Coronary artery (tissue), 2 donors: ENCODE data around the gene GPS2.
"Not testable (repeated sequence)": the region's sequence is repeated elsewhere in the genome, so short reads cannot be mapped to it uniquely, and the experiment has no call there.

Experiments used
- DNase-seq: peaks from one replicate; pipeline ENCODE4 v3.0.0-alpha.2; 2017; ENCODE audit warnings: low spot score
- H3K27ac ChIP-seq, 2 donors: fragments of 200-600 bp; sonication (generic); one replicate each; pipeline ENCODE4 v1.5.1; 2016 to 2019
- H3K4me3 ChIP-seq: fragments of 200-600 bp; sonication (generic); 2 replicates; pipeline ENCODE4 v1.5.1; 2016; ENCODE audit warnings: mild to moderate bottlenecking, moderate library complexity
- TF ChIP-seq, protein P1 (sequence below): fragments of 200-600 bp; sonication (generic); IDR thresholded peaks from one replicate; pipeline ENCODE4 v1.5.1; 2019; ENCODE audit warnings: antibody characterized with exemption

GPS2 gene

GRCh38 chr17:7348478-7349242 lies 33.5 kb upstream of the GPS2 start:
- Histone ChIP-seq H3K4me3 (no peak overlapping the region), H3K27ac (no peak overlapping the region)
- TF ChIP-seq, protein P1, sequence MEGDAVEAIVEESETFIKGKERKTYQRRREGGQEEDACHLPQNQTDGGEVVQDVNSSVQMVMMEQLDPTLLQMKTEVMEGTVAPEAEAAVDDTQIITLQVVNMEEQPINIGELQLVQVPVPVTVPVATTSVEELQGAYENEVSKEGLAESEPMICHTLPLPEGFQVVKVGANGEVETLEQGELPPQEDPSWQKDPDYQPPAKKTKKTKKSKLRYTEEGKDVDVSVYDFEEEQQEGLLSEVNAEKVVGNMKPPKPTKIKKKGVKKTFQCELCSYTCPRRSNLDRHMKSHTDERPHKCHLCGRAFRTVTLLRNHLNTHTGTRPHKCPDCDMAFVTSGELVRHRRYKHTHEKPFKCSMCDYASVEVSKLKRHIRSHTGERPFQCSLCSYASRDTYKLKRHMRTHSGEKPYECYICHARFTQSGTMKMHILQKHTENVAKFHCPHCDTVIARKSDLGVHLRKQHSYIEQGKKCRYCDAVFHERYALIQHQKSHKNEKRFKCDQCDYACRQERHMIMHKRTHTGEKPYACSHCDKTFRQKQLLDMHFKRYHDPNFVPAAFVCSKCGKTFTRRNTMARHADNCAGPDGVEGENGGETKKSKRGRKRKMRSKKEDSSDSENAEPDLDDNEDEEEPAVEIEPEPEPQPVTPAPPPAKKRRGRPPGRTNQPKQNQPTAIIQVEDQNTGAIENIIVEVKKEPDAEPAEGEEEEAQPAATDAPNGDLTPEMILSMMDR, result no peak
- no peak for DNase-seq

GRCh38 chr17:7347630-7348477 lies 32.7 kb upstream of the GPS2 start:
- H3K27ac ChIP-seq, result no peak overlapping the region
- peak; percentile 72 for DNase-seq
- H3K4me3 ChIP-seq, result no peak overlapping the region
- TF ChIP-seq, protein P1, result no peak

- peak; percentile 73 for DNase-seq
- TF ChIP-seq, protein P1, result no peak
- H3K27ac ChIP-seq, result no peak overlapping the region
- no peak overlapping the region for H3K4me3 ChIP-seq
Measured at GRCh38 chr17:7346761-7347614, 31.8 kb upstream of the GPS2 start.

- TF ChIP-seq, protein P1, result no peak
- DNase-seq, result no peak
- H3K4me3 ChIP-seq, result no peak overlapping the region
- no peak overlapping the region for H3K27ac ChIP-seq
Measured at GRCh38 chr17:7343250-7343649, 28.1 kb upstream of the GPS2 start.

DNA sequence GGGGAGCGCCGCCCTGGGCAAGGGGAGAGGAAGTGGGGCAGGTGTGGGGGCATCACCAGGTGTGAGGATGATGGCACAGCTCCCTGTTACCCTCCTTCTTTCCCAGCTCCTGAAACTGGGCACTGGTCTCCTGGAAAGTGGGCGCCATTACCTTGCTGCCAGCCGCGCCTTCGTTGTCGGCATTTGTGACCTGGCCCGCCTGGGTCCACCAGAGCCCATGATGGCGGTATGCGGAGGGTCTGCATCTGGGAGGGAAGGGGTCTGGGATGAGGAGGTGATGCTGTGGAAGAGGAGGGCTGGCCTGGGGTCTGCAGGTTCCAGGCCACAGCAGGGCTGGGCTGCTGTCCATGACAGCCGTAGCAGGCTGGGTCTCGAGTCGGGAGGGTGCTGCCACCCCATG lies 26.7 kb upstream of the GPS2 start:
- DNase-seq, result no peak
- H3K27ac ChIP-seq, result no peak overlapping the region
- H3K4me3 ChIP-seq, result no peak overlapping the region
- TF ChIP-seq, protein P1, result no peak

GRCh38 chr17:7340179-7340578 lies 25.0 kb upstream of the GPS2 start:
- TF ChIP-seq, protein P1, result no peak
- DNase-seq, result no peak
- H3K4me3 ChIP-seq, result no peak overlapping the region
- no peak overlapping the region for H3K27ac ChIP-seq

DNA sequence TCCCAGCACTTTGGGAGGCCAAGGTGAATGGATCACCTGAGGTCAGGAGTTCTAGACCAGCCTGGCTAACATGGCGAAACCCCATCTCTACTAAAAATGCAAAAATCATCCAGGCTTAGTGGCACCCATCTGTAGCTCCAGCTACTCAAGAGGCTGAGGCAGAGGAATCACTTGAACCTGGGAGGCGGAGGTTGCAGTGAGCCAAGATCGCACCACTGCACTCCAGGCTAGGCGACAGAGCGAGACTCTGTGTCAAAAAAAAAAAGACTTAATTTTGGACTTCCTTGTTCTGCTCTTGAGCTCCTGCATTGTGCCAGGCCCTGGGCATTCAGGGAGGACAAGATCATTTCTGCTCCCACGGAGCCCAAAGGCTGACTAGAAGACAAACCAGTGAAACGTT lies 22.4 kb upstream of the GPS2 start:
- not testable (repeated sequence) for DNase-seq, H3K27ac ChIP-seq, H3K4me3 ChIP-seq
